HL-60 (cell line): ENCODE results near the gene CEP128.

ENCODE experiments used
- DNase-seq, 2 experiments: peaks; one replicate each; pipeline ENCODE4 v3.0.0-alpha.2; 2010 to 2020; ENCODE audit warnings: low read depth in 1 of 2, low spot score in 1 of 2
- H3K27ac ChIP-seq: fragments of 250-450 bp; sonication (Bioruptor Pico); replicated peaks from 2 replicates; pipeline ENCODE4 v1.5.1; 2020; ENCODE audit warnings: mild to moderate bottlenecking, moderate library complexity
- H3K27me3 ChIP-seq: fragments of 250-450 bp; sonication (Bioruptor Pico); 2 replicates; pipeline ENCODE4 v1.5.1; 2021; ENCODE audit warnings: mild to moderate bottlenecking, moderate library complexity; ENCODE audit not compliant: insufficient read depth, poor library complexity, severe bottlenecking
- H3K4me3 ChIP-seq: replicated peaks from 2 replicates; pipeline ENCODE4 v1.5.1; 2011; ENCODE audit warnings: mild to moderate bottlenecking, control low read depth, low read length; ENCODE audit not compliant: insufficient read depth
- GABPA ChIP-seq: IDR thresholded peaks from 2 replicates; pipeline ENCODE4 v1.6.1; 2012; ENCODE audit warnings: low read depth
- POLR2AphosphoS5 ChIP-seq: IDR thresholded peaks from 2 replicates; pipeline ENCODE4 v1.6.1; 2012; ENCODE audit warnings: low read depth
- SPI1 ChIP-seq: IDR thresholded peaks from 2 replicates; pipeline ENCODE4 v1.6.1; 2012; ENCODE audit warnings: low read depth, mild to moderate bottlenecking, borderline replicate concordance
- TF ChIP-seq, protein P1 (sequence below): IDR thresholded peaks from one replicate; pipeline ENCODE4 v1.5.1; 2011; ENCODE audit warnings: low read length, control low read depth, inconsistent platforms; ENCODE audit not compliant: insufficient read depth
- TF ChIP-seq, protein P2 (sequence below): IDR thresholded peaks from 2 replicates; pipeline ENCODE4 v1.6.1; 2012; ENCODE audit warnings: low read depth; ENCODE audit not compliant: insufficient replicate concordance

CEP128 gene

DNA sequence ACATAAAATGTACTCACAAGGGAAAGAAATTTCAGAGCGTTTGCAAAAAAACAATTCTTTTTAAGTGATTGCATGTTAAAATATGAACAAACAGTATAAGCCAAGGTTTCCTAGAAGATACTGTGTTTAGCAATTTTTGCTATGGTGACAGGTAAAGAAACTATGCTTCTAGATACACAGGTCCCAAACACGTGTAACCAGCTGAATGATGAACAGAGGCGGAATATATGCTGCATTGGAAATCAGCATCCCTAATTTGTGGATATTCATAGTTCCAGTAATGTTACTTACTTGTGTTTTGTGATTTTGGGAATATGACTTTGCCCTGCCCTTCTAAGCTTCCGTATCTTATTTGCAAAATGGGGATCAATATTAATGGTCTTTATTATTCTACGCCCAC, 403.9 kb downstream of the CEP128 start:
- no peak overlapping the region for H3K27ac ChIP-seq
- H3K27me3 ChIP-seq, result no peaks in the 10 kb centered on the region
- no peak for DNase-seq
- H3K4me3 ChIP-seq, result no peak overlapping the region
- TF ChIP-seq GABPA (no peak), POLR2AphosphoS5 (no peak), SPI1 (no peak)
- TF ChIP-seq, protein P1, sequence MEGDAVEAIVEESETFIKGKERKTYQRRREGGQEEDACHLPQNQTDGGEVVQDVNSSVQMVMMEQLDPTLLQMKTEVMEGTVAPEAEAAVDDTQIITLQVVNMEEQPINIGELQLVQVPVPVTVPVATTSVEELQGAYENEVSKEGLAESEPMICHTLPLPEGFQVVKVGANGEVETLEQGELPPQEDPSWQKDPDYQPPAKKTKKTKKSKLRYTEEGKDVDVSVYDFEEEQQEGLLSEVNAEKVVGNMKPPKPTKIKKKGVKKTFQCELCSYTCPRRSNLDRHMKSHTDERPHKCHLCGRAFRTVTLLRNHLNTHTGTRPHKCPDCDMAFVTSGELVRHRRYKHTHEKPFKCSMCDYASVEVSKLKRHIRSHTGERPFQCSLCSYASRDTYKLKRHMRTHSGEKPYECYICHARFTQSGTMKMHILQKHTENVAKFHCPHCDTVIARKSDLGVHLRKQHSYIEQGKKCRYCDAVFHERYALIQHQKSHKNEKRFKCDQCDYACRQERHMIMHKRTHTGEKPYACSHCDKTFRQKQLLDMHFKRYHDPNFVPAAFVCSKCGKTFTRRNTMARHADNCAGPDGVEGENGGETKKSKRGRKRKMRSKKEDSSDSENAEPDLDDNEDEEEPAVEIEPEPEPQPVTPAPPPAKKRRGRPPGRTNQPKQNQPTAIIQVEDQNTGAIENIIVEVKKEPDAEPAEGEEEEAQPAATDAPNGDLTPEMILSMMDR, result no peak
- TF ChIP-seq, protein P2, sequence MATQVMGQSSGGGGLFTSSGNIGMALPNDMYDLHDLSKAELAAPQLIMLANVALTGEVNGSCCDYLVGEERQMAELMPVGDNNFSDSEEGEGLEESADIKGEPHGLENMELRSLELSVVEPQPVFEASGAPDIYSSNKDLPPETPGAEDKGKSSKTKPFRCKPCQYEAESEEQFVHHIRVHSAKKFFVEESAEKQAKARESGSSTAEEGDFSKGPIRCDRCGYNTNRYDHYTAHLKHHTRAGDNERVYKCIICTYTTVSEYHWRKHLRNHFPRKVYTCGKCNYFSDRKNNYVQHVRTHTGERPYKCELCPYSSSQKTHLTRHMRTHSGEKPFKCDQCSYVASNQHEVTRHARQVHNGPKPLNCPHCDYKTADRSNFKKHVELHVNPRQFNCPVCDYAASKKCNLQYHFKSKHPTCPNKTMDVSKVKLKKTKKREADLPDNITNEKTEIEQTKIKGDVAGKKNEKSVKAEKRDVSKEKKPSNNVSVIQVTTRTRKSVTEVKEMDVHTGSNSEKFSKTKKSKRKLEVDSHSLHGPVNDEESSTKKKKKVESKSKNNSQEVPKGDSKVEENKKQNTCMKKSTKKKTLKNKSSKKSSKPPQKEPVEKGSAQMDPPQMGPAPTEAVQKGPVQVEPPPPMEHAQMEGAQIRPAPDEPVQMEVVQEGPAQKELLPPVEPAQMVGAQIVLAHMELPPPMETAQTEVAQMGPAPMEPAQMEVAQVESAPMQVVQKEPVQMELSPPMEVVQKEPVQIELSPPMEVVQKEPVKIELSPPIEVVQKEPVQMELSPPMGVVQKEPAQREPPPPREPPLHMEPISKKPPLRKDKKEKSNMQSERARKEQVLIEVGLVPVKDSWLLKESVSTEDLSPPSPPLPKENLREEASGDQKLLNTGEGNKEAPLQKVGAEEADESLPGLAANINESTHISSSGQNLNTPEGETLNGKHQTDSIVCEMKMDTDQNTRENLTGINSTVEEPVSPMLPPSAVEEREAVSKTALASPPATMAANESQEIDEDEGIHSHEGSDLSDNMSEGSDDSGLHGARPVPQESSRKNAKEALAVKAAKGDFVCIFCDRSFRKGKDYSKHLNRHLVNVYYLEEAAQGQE, result no peak

DNA sequence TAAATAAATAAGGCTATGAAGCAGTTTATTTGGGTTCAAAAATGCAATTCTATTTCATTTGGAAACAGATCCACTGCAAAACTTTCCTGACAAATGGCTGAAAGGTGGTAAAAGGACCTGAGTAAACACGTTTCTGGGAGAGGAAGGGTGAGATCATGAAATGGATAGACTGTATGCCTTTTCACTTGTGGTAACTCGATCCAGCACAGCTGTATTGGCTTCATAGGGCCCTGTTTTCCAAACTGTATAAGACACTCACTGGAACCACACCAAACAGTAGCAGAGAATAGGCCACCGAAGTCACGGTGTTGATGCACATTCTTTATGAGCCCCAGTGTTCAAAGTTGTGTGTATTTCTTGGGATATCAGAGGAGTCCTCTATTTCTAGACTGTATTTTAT, 405.1 kb downstream of the CEP128 start:
- Histone ChIP-seq H3K27ac (no peak overlapping the region), H3K27me3 (no peaks in the 10 kb centered on the region), H3K4me3 (no peak overlapping the region)
- DNase-seq, result no peak
- TF ChIP-seq POLR2AphosphoS5 (no peak), GABPA (no peak), SPI1 (no peak)
- TF ChIP-seq, protein P1, result no peak
- TF ChIP-seq, protein P2, result no peak

DNA sequence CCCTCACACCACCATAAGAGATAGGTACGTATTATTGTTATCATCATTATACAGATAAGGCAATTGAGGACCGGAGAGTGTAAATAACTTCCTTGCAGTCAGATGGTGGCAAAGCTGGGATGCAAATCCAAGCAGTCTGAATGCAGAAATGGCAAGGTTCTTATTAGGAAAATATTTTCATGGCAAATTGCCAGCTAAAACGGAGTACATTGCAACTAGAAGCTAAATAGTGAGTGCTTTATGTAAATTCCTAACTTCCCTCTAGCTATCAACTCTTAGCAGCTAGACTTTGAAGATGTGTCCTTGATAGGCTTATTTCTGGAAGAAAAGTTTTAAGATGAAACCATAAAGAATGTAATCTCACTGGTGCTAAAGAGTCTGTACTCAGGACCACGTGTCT, 406.4 kb downstream of the CEP128 start:
- Histone ChIP-seq H3K27ac (no peak overlapping the region), H3K27me3 (no peaks in the 10 kb centered on the region), H3K4me3 (no peak overlapping the region)
- TF ChIP-seq POLR2AphosphoS5, result no peak
- TF ChIP-seq, protein P1, result no peak
- DNase-seq, result no peak

DNA sequence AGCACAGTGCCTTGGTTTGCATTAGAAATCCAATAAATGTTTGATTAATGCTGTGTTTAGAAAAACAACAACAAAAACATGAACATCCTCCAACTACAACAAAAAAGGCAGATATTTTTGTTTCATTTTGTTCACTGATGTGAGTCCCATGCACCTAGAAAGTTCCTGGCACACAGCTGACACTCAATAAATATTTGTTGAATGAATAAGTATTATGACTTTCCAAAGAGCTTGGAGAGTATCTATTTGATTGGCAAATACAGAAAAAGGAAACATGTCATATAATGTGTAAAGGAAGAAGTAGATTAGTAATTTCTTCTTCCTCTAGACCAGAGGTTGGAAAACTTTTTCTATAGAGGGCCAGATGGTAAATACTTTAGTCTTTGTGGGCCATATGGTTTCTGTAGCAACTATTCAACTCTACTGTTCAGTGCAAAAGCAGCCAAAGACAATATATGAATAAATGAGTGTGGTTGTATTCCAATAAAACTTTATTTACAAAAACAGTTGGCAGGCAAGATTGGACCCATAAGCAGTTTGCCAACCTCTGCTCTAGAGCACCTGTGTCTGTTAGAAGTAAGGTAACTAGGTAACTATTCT, 417.9 kb downstream of the CEP128 start:
- H3K4me3 ChIP-seq, result no peak overlapping the region
- H3K27ac ChIP-seq, result no peak overlapping the region
- DNase-seq, result no peak

More for the DNA sequence above, 417.9 kb downstream of the CEP128 start:
- no peaks in the 10 kb centered on the region for H3K27me3 ChIP-seq
- TF ChIP-seq, protein P2, result no peak
- TF ChIP-seq GABPA, result no peak
- TF ChIP-seq, protein P1, result no peak
- TF ChIP-seq SPI1, result no peak
